Stimulated activated CD8-positive, alpha-beta memory T cell treated with anti-CD3 and anti-CD28 coated beads, Interleukin-15, amount 100 ng/mL, for 48 hours (primary cell): ENCODE measurements around the gene MYMK.
"Not testable (repeated sequence)": the region's sequence is repeated elsewhere in the genome, so short reads cannot be mapped to it uniquely, and the experiment has no call there.

Source experiments
- DNase-seq, 2 donors: peaks; one replicate each; pipeline ENCODE4 v3.0.0-alpha.2; 2020; ENCODE audit warnings: low read depth in 2 of 2

Gene MYMK, protein sequence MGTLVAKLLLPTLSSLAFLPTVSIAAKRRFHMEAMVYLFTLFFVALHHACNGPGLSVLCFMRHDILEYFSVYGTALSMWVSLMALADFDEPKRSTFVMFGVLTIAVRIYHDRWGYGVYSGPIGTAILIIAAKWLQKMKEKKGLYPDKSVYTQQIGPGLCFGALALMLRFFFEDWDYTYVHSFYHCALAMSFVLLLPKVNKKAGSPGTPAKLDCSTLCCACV

DNA sequence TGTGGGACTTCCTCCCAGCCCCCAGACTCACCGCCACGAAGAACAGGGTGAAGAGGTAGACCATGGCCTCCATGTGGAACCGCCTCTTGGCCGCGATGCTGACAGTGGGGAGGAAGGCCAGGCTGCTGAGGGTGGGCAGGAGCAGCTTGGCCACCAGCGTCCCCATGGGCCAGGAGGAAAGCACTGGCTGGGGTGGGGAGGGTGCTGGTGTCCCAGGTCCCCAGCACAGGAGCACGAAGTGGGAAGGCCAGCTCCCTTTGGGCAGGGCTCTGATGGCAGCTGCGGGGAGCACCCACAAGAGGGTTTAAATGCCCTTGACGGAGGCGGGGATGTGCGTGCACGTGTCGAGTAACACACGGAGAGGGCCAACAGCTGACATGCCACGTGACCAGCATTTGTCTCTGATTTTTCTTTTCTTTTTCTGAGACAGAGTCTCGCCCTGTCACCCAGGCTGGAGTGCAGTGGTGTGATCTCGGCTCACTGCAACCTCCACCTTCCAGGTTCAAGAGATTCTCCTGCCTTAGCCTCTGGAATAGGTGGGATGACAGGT is at the start of gene MYMK:
Gene MYMK (minus strand): TSS at position 281 of the 550 bp plus-strand sequence. CDS start 115 bp downstream, at position 166.
- no peak for DNase-seq

DNA sequence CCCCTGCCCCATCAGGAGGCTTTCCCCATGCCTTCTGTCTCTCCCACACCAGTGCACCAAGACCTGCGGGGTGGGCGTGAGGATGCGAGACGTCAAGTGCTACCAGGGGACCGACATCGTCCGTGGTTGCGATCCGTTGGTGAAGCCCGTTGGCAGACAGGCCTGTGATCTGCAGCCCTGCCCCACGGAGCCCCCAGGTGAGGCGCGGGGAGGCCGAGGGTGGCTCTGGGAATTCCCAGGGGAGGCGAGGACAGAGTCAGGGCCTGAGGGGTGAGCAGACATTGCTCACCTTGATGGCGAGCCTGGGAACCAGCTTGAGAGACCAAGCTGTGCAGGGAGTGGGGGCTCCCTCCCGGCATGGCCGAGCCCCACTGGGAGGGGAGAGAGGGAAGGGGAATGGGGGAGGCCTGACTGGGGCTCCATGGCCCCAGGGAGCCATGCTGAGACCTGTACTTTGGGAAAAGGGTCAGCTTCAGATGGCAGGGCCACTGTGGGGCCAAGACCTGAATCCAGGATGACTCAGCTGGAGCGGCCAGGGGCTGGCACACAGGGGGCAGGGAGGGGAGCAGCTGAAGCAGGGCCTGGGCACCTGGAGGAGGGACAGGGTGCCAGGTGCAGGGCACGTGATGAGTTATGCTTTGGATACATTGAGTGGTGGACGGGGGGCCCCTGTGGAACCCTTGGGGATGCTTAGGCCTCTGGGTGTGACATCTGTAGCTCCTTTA is 49.2 kb upstream of the MYMK start:
- no peak for DNase-seq

DNA sequence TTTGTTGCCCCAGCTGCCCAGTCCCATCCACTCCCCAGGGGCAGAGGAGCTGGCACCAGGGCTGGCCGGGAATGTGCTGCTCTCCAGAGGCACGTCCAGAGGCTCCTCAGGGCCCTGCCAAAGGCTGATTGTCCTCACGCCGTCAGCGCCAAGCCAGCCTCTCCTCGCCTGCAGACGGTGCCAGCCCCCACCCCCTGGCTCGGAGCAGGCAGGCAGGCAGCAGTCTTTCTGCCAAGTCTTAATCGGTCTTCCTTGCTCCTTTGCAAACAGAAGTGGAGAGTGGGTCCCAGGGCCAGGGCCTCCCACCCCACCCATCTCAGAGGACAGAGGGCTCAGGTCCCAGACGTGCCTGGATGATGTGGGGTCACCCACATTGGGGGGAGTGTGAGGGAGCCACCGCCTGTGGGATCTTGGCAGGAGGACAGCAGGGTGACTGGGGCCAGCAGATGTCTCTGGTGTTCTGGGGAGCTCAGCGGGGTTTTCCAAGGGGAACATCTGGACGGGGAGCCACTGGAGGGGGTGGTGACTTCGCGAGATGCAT is 48.1 kb upstream of the MYMK start:
- DNase-seq, result no peak

DNA sequence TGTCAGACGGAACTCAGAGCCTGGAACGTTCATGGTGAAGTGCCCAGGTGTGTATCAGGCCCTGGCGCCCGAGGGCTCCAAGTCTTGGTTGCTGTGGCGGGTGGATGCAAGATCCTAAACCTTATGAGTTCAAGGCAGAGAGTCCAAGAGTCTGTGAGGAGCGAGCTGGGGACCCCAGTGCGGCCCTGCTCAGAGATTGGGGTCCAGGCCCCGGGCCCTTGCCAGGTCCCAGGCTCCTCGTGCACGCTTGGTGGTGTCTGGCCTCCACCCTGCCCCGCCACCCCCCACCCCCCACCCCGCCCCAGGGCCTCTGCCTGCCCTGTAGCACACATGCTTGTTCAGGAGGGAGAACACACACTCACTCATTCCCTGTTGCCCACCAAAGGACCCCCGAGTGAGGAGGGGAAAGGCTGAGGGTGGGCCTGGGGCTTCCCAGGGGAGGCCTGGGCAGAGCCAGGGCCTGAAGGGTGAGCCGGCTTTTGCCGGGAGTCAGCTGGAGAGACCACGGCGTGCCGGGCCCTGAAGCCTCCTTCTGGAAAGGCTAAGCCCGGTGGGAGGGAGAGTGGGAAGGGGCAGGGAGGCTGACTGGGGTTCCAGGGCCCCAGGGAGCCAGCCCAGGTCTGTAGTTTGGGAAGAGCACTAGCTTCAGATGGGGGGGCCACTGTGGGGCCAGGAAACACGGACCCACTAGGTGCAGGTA is 47.3 kb upstream of the MYMK start:
- no peak for DNase-seq

DNA sequence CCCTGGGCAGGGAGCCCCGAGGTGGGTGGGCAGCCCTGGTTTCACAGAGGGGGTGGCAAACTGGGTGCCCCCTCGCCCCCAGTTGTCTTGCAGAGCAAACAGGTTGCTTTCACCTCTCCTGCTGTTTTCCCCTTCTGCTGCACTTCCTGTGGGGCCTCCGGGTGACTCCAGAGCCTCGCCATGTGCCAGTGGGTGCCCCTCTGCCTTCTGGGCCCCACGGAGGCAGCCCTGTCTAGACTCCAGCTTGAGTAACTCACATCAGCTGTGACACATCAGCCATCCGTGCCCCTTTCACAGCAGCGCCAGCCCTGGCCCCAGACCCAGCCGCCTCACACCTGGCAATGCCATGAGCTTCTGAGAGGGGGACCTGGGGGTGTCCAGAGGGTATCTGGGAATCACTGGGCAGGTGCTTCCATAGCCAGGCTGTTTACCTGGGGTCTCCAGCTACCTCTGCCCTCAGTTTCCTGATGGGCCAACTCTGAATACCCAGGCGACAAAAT is 46.7 kb upstream of the MYMK start:
- no peak for DNase-seq

DNA sequence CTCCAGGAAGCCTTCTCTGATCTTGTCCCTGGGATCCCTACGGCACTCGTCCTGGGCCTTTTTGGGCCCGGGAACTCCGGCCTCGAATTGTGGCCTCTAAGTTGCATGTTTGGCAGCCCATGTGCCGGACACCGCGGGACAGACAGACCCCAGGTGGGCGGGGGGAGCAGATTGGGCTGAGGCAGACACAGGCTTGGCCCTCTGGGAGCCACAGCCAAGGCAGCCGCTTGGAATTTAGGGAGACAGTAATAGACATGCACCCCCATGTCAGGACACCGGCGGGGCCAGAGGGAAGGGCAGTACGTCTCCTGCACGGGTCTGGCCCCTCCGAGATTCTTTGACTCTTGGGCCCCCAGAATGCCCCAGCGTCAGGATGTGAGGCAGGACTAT is 45.9 kb upstream of the MYMK start:
- no peak for DNase-seq

DNA sequence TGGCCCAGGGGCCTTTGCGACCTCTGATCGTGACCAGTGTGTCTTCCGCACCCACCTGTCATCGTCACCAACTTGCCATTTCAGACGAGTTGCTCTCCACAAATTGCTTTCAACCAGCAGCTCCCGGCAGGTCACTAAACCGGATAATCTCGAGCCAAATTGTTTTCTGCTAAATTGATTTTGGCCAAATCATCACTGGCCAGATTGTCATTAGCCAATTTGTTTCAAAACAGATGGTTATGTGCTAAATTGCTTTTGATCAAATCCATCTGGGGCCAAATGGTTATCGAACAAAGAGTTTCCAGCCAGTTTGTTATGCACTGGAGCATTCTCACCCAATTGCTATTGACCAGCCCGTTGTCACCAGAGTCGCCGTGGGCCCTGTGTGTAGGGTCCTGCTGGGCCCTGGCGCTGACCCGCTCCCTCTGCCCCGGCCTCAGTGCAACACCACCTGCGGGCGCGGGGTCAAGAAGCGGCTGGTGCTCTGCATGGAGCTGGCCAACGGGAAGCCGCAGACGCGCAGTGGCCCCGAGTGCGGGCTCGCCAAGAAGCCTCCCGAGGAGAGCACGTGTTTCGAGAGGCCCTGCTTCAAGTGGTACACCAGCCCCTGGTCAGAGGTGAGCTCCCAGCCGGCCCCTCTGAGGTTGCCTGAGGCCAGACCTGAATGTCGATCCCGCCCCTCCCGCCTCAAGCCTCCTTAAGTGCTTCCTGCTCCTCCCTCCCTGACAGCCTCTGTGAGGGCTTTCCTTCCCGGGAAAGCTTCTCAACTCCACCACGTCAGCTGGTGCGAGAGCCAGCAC is 45.3 kb upstream of the MYMK start:
- no peak for DNase-seq

DNA sequence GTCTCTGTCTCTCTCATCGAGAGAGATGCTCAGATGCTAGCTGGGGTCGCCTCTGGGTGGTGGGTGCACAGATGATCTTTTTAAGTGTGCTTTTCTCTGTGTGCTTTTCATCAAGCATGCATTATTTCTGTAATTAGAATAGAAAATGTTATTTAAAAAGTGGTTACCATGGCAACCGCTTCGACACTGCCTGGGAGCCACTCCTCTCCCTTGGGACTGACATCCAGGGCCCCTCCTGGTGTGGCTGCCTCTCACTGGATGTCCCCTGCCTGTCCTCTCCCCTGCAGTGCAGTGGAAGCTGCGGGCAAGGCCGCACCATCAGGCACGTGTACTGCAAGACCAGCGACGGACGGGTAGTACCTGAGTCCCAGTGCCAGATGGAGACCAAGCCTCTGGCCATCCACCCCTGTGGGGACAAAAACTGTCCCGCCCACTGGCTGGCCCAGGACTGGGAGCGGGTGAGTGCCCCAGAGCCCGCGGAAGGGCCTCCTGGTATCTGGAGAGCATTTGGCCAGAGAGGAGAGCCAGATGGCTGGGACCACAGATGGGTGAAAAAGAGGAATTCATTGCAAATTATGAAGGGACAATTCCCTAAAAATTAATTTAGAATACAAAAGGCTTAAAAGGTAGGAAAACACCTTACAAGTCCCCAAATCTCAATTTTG is 44.5 kb upstream of the MYMK start:
- no peak for DNase-seq

DNA sequence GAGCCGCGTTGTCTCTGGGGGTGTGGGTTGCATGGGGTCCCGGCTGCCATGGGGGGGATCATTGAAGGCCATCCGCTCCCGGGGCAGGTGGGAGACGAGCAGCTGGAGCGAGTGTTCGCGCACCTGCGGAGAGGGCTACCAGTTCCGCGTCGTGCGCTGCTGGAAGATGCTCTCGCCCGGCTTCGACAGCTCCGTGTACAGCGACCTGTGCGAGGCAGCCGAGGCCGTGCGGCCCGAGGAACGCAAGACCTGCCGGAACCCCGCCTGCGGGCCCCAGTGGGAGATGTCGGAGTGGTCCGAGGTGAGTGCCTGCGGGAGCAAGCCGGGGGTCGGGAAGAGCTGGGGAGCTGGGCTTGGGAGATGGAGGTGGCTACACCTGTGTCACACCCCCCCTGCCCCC is 43.4 kb upstream of the MYMK start:
- DNase-seq, result no peak

DNA sequence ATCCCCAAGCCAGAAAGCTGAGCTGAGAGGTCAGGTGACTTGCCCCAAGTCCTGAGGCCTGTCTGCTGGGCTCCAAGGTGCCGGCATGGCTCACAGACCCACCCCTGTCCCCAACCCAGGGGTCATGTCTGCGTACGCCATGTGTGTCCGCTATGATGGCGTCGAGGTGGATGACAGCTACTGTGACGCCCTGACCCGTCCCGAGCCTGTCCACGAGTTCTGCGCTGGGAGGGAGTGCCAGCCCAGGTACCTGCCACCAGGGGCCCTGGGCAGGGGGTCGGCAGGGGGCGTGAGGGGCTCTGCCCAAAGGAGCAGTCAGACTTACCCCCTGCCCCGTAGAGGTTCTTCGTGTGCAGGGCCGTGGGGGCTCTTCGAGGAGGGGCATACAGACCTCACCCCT is 42.1 kb upstream of the MYMK start:
- no peak for DNase-seq

DNA sequence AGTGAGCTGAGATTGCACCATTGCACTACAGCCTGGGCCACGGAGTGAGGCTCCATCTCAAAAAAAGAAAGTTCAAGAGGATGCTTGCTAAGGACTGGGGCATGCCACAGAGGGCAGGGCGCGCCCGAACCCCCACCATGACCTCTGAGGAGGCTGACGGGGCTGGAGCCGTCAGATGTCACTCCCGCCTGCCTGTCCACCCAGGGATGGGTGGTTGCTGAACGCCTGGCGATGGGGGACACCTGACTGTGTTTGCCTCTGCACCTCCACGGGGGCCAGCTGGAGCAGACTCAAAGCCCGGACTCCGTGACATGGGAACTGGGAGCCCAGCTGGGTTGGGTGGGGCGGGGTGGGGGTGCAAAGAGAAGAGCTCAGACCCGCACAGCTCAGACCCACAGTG is 41.6 kb upstream of the MYMK start:
- no peak for DNase-seq

DNA sequence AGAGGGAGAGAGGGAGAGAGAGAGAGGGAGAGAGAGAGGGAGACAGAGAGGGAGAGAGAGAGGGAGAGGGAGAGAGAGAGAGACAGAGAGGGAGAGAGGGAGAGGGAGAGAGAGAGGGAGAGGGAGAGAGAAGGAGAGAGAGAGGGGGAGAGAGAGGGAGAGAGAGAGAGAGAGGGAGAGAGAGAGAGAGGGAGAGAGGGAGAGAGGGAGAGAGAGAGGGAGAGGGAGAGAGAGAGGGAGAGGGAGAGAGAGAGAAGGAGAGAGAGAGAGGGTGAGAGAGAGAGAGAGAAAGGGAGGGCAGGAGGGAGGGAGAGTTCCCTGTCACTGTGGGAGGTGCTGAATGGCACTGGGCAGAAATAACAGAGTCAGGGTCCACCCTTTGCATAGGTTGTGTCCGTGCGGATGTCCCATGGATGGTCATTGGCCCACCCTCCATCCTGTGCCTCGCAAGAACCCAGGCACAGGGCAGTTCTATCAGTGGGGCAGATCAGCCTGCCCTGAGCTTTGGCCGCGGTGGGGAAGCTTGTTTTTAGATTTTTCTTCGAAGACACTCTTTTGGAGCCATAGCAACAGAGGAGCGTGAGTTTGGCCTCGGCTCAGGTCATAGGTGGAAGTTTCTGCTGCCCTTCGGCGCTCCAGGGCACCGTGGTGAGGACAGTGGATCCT is 39.8 kb upstream of the MYMK start:
- no peak for DNase-seq

DNA sequence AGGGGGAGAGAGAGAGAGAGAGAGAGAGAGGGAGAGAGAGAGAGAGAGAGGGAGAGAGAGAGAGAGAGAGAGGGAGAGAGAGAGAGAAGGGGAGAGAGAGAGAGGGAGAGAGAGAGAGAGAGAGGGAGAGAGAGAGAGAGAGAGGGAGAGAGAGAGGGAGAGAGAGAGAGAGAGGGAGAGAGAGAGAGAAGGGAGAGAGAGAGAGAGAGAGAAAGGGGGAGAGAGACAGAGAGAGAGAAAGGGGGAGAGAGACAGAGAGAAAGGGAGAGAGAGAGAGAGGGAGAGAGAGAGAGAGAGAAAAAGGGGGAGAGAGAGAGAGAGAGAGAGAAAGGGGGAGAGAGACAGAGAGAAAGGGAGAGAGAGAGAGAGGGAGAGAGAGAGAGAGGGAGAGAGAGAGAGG is 39.1 kb upstream of the MYMK start:
- not testable (repeated sequence) for DNase-seq

DNA sequence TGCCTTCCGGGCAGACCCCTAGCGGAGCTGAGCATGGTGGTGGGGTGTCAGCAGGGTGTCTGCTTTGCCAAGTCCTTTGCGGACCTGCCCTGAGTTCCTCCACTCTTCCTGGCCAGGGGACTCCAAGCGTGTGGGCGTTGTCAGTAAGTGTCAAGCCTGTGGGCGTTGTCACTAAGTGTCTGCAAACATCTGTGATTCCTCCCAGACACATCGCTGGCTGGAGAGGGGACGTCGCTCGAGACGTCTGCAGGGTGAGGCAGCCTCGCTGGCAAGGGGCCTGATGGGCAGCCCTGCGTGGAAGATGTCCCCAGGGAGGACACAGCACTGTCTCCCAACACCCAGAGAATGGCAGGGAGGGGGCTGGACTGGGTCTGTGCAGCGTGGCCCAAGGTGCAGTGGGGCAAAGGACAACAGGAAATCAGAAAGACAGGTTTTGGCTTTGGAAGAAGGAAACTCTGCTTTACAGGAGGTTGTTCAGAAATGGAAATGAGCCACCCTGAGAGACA is 38.6 kb upstream of the MYMK start:
- no peak for DNase-seq

DNA sequence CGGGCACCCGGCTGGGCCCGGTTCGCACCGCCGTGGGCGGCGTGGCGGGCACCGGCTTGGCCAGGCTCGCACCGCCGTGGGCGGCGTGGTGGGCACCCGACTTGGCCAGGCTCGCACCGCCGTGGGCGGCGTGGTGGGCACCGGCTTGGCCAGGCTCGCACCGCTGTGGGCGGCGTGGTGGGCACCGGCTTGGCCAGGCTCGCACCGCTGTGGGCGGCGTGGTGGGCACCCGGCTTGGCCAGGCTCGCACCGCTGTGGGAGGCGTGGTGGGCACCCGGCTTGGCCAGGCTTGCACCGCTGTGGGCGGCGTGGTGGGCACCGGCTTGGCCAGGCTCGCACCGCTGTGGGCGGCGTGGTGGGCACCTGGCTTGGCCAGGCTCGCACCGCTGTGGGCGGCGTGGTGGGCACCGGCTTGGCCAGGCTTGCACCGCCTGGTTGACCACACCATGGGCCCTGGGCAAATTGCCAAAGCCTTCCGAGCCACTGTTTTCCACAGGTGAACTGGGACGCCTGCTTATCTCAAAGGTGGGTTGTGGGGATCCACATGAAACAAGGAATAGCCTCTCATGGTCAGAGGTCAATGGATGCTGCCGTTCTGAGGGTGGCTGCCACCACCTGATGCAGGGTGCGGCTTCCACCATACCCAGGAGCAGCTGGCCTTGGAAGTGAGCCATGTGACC is 38.0 kb upstream of the MYMK start:
- DNase-seq, result no peak

DNA sequence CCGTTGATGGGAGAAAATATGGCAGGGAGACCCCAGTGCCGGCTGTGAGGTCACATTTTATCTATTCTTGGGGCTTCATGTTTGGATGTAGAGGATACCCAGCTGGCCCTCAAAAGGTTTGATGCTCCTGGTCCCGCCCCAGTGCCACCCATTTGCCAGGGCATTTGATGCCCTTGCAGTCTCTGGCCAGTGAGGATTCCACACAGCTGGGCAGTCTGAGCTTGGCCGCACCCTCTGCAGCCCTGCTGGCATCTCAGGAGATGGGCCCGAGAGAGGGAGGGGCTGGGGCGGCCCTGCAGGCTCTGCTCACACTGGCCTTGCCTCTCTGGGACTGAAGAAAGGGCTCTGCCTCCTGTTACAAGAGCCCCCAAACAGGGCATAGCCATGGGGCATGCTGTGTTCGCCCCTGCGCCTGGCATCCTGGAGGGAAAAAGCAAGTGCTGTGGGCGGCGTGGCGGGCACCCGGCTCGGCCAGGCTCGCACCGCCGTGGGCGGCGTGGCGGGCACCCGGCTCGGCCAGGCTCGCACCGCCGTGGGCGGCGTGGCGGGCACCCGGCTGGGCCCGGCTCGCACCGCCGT is 37.3 kb upstream of the MYMK start:
- DNase-seq, result no peak

DNA sequence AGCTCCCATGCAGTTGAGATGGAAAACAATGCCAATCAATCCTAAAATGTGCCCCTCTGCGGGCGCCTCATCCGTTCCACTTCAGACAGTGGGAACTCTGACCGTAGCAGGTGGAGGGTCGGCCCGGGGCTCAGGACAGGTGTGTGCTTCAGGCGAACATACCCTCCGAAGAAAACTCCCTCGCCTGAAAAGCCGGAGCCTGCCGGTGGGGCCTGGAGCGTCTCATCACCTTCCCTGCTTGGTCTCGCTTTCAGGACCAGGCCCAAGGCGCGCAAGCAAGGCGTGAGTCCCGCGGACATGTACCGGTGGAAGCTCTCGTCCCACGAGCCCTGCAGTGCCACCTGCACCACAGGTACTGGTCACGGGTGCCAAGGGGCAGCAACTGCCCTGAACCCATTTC is 36.2 kb upstream of the MYMK start:
- DNase-seq, result no peak

DNA sequence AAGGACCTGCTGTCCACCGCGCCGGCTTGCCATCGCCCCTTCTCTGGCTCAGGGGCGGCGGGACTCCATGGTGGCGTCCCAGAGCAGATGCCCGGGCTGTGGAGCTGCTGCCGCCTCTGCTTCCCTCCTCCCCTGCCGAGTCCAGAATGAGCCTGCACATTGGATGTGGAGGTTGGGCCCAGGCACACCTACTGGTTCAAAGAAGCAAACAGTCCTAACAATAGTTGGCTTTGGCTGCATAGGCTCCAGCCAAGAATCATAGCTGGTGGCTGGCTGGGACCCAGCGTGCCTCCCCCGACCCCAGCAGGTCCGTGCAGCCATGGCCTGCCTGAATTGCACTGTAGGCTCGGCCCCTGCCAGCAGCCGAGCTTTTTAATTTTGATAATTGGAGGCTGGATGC is 35.6 kb upstream of the MYMK start:
- no peak for DNase-seq
